ENCODE data around the gene PXDN.

Gene PXDN

DNA sequence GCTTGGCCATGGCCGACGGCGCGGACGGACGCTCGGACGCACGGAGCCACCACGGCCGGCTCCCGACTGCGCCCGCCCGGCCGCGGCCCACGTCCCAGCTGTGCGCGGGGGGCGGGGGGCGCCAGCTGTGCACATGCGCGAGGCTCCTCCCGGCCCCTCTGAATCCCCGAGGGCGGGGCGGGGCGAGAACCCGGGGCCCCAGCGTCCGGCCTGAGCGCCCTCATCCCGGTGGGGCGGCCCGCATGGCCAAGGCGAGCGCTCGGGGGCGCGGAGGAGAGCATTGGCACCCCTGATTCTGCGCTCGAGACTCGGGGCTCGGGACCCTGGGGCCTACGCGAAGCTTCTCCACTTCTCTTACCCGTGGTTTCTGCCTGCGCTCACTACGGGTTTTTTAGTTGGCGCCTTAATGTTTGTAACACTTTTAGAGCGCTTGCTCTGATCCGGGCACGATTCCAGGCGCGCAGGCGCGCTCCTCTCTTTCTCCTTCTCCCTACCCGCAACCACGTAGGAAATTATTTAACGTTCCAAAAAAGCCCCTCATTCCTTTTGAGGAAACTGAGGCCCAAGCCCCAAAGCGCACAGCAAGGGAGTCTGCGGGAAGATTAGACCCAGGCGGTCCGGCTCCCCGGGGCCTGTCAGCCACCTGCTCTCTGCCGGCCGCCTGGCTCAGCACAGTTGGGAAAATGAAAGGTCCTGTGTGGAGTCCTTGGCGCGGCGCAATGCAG, at the start of gene PXDN:
PXDN (minus strand) TSS at position 70 of the 725 bp plus-strand sequence; CDS start at position 10, 60 bp downstream.
- TF ChIP-seq SUZ12 (IDR thresholded peaks at IDR 0.05; ENCODE audit: extremely low read depth, insufficient read depth, insufficient read length) (no peak), YY1 (IDR thresholded peaks at IDR 0.05; ENCODE audit: insufficient read depth, insufficient read length) (no peak), ZNF274 (IDR thresholded peaks at IDR 0.05; ENCODE audit: low read depth, low read length) (no peak)
- Histone ChIP-seq H3K9me3 (ENCODE audit: insufficient read depth, low read length) (no peaks in the 10 kb centered on the region), H3K27me3 (ENCODE audit: insufficient read depth, insufficient read length) (peaks cover 53% of the 10 kb centered on the region), H3K4me1 (ENCODE audit: insufficient read depth, insufficient read length) (peaks cover 7% of the 10 kb centered on the region), H3K4me3 (ENCODE audit: insufficient read length, low read depth) (peak within 1 kb of the TSS; percentile 61), H3K9ac (ENCODE audit: insufficient read length, low read depth) (peak within 1 kb of the TSS; percentile 76), H3K36me3 (ENCODE audit: insufficient read depth, insufficient read length, low read length) (peaks cover 18% of the 10 kb centered on the region)
- no peak for DNase-seq (ENCODE audit: low read depth, low spot score)

DNA sequence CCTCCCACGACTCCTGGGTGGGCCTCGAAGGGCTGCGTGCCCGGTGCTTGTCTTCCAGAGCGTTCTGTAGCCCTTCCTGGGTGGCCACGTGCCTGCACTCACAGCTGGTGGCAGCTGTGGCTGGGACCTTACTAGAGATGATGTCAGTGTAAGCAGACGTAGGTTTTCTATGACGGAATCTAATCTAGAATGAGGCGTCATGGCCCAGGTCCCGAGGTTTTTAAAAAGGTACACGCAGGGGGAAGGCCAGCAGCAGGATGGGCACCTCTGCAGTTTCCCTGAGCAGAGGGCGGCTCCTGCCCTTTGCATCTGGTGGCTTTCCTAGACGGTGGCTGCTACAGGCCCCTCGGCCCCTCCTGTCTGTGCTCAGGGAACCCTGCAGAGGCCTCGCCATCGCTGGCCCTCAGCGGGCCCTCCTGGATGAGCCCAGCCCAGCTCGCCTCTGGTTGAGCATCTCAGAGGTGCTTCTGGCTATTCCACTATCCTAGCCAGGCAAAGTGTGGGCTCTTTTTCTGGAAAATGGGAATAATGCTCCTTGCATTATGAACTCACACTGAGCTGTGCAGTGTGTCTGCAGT, 49.6 kb upstream of the PXDN start:
- Histone ChIP-seq H3K9ac (ENCODE audit: insufficient read length, low read depth) (no peak overlapping the region), H3K9me3 (ENCODE audit: insufficient read depth, low read length) (no peaks in the 10 kb centered on the region), H3K4me1 (ENCODE audit: insufficient read depth, insufficient read length) (peaks cover 7% of the 10 kb centered on the region), H3K36me3 (ENCODE audit: insufficient read depth, insufficient read length, low read length) (no peaks in the 10 kb centered on the region), H3K4me3 (ENCODE audit: insufficient read length, low read depth) (no peak overlapping the region), H3K27me3 (ENCODE audit: insufficient read depth, insufficient read length) (no peaks in the 10 kb centered on the region)
- no peak for DNase-seq (ENCODE audit: low read depth, low spot score)
- TF ChIP-seq SUZ12 (IDR thresholded peaks at IDR 0.05; ENCODE audit: extremely low read depth, insufficient read depth, insufficient read length) (no peak), ZNF274 (IDR thresholded peaks at IDR 0.05; ENCODE audit: low read depth, low read length) (no peak), YY1 (IDR thresholded peaks at IDR 0.05; ENCODE audit: insufficient read depth, insufficient read length) (no peak)

DNA sequence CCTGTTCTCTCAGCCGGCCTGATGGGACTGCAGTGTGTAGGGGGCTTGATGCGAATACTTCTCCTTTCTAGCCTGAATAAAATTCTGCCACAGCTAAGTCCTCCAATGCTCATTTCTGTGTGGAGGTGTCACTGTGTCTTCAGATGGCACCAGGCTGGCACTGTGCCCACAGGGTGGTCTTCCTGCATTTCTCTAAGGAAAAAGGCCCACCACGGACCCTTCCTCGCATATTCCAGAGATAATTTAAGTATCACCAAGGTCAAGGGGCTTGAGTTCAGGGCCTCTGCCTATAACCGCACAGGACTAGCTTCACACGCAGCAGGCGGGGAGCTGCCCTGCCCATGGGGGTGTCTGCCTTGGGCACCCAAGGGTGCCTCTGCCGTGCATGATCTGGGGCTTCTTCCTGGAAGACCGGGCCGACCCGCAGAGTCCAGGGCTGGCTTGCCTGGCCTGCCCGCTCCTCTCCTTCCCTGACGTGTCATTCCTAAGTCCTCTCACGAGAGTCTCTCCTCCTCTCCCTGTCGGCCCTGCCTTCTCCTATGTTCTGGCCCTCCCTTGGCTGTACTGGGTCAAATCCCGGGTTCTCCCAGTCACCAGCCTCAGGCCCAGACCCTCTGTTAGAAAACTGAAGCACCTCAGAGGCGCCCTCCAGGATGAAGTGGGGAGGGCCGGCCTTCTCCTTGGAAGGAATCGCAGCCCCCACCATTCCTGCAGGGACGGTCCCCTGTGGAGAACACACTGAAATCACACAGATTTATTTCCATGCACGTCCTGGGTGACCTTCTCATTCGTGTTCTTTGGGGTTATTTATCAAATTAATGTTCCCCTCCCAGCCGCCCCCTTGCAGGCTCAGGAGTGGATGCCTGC, 48.9 kb upstream of the PXDN start:
- DNase-seq (ENCODE audit: low read depth, low spot score) = no peak
- Histone ChIP-seq H3K9ac (ENCODE audit: insufficient read length, low read depth) (no peak overlapping the region), H3K9me3 (ENCODE audit: insufficient read depth, low read length) (no peaks in the 10 kb centered on the region), H3K4me1 (ENCODE audit: insufficient read depth, insufficient read length) (peaks cover 15% of the 10 kb centered on the region), H3K36me3 (ENCODE audit: insufficient read depth, insufficient read length, low read length) (no peaks in the 10 kb centered on the region), H3K4me3 (ENCODE audit: insufficient read length, low read depth) (no peak overlapping the region), H3K27me3 (ENCODE audit: insufficient read depth, insufficient read length) (no peaks in the 10 kb centered on the region)
- no peak for TF ChIP-seq ZNF274 (IDR thresholded peaks at IDR 0.05; ENCODE audit: low read depth, low read length)
- TF ChIP-seq YY1 (IDR thresholded peaks at IDR 0.05; ENCODE audit: insufficient read depth, insufficient read length) = no peak
- no peak for TF ChIP-seq SUZ12 (IDR thresholded peaks at IDR 0.05; ENCODE audit: extremely low read depth, insufficient read depth, insufficient read length)

- DNase-seq (ENCODE audit: low read depth, low spot score) = no peak
- no peak overlapping the region for H3K9ac ChIP-seq (ENCODE audit: insufficient read length, low read depth)
- H3K4me3 ChIP-seq (ENCODE audit: insufficient read length, low read depth) = no peak overlapping the region
- no peaks in the 10 kb centered on the region for H3K27me3 ChIP-seq (ENCODE audit: insufficient read depth, insufficient read length)
- peaks cover 15% of the 10 kb centered on the region for H3K4me1 ChIP-seq (ENCODE audit: insufficient read depth, insufficient read length)
- TF ChIP-seq SUZ12 (IDR thresholded peaks at IDR 0.05; ENCODE audit: extremely low read depth, insufficient read depth, insufficient read length) (no peak), YY1 (IDR thresholded peaks at IDR 0.05; ENCODE audit: insufficient read depth, insufficient read length) (no peak), ZNF274 (IDR thresholded peaks at IDR 0.05; ENCODE audit: low read depth, low read length) (no peak)
- H3K36me3 ChIP-seq (ENCODE audit: insufficient read depth, insufficient read length, low read length) = no peaks in the 10 kb centered on the region
- no peaks in the 10 kb centered on the region for H3K9me3 ChIP-seq (ENCODE audit: insufficient read depth, low read length)
Observed at GRCh38 chr2:1791685-1792435, 47.5 kb upstream of the PXDN start.

DNA sequence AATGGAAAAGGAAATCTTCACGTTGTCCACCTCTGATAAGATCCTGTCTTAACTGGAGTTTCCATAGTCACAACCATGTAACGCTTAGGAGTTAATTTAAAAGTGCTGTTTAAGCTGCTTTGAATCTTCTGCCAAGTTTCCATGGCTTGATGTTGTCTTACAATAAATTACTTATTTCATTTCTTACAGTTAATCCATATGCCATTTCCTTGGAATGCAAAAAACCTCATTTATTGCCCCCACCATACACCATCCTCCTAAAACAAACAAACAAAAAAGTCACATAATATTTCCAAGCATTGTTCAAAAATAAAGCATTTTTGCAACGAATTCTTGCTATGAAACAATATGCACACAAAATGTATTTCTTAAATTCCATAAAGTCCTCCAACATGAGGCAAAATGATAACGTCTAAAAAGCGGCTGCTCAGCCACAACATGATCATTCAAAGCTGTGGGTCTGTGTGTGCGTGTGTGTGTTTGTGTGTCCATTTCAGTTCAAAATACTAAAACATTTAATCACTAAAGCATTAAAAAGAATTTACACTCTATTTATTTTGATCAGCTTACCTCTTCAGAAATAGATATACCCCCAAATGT, 46.8 kb upstream of the PXDN start:
- no peak overlapping the region for H3K9ac ChIP-seq (ENCODE audit: insufficient read length, low read depth)

DNA sequence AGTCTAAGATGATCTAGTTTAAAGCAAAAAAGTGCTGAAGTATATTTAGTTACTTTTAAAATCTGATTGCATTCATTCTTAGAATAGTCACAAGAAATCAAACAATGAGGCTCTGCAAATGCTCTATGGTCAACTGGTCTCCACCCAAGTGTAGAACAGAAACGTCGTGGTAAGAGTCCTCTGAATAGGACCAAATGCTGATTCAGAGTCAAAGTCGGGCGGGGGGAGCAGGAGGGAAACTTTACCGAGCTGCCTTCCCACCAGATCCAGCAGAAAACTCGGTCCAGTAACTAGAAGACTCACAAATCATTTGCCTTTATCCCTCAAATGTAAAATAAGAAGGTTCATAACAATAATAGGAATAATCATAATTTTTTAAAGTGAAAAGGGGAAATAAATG, 46.2 kb upstream of the PXDN start:
- Histone ChIP-seq H3K27me3 (ENCODE audit: insufficient read depth, insufficient read length) (no peaks in the 10 kb centered on the region), H3K9me3 (ENCODE audit: insufficient read depth, low read length) (no peaks in the 10 kb centered on the region), H3K36me3 (ENCODE audit: insufficient read depth, insufficient read length, low read length) (no peaks in the 10 kb centered on the region), H3K4me3 (ENCODE audit: insufficient read length, low read depth) (no peak overlapping the region), H3K9ac (ENCODE audit: insufficient read length, low read depth) (no peak overlapping the region), H3K4me1 (ENCODE audit: insufficient read depth, insufficient read length) (peaks cover 11% of the 10 kb centered on the region)
- no peak for DNase-seq (ENCODE audit: low read depth, low spot score)
- TF ChIP-seq YY1 (IDR thresholded peaks at IDR 0.05; ENCODE audit: insufficient read depth, insufficient read length) (no peak), ZNF274 (IDR thresholded peaks at IDR 0.05; ENCODE audit: low read depth, low read length) (no peak), SUZ12 (IDR thresholded peaks at IDR 0.05; ENCODE audit: extremely low read depth, insufficient read depth, insufficient read length) (no peak)

More for the DNA sequence above, 46.8 kb upstream of the PXDN start:
- Histone ChIP-seq H3K9me3 (ENCODE audit: insufficient read depth, low read length) (no peaks in the 10 kb centered on the region), H3K36me3 (ENCODE audit: insufficient read depth, insufficient read length, low read length) (no peaks in the 10 kb centered on the region), H3K4me1 (ENCODE audit: insufficient read depth, insufficient read length) (peaks cover 11% of the 10 kb centered on the region), H3K4me3 (ENCODE audit: insufficient read length, low read depth) (no peak overlapping the region), H3K27me3 (ENCODE audit: insufficient read depth, insufficient read length) (no peaks in the 10 kb centered on the region)
- TF ChIP-seq SUZ12 (IDR thresholded peaks at IDR 0.05; ENCODE audit: extremely low read depth, insufficient read depth, insufficient read length) (no peak), ZNF274 (IDR thresholded peaks at IDR 0.05; ENCODE audit: low read depth, low read length) (no peak), YY1 (IDR thresholded peaks at IDR 0.05; ENCODE audit: insufficient read depth, insufficient read length) (no peak)
- no peak for DNase-seq (ENCODE audit: low read depth, low spot score)

Measured in NT2/D1 (cell line).